Jurkat, Clone E6-1 (cell line): ENCODE data around the gene CFAP77.

Experiments
- DNase-seq: peaks from one replicate; pipeline ENCODE4 v3.0.0-alpha.2; 2011; ENCODE audit warnings: low read depth, low spot score
- H3K4me3 ChIP-seq: 2 replicates; pipeline ENCODE4 v1.5.1; 2011; ENCODE audit warnings: mild to moderate bottlenecking, low read length, control low read depth, moderate library complexity

CFAP77 gene

GRCh38 chr9:132481053-132481849, 71.2 kb downstream of the CFAP77 start:
- no peak for DNase-seq
- H3K4me3 ChIP-seq = no peak overlapping the region

GRCh38 chr9:132482196-132482813, 72.3 kb downstream of the CFAP77 start:
- no peak overlapping the region for H3K4me3 ChIP-seq
- DNase-seq = no peak

GRCh38 chr9:132485393-132485792, 75.4 kb downstream of the CFAP77 start:
- H3K4me3 ChIP-seq = no peak overlapping the region
- DNase-seq = no peak

- DNase-seq = no peak
- no peak overlapping the region for H3K4me3 ChIP-seq
These were observed 76.8 kb downstream of the CFAP77 start for GRCh38 chr9:132486706-132487350.

- peak; percentile 94 for DNase-seq
- no peak overlapping the region for H3K4me3 ChIP-seq
These were observed 77.4 kb downstream of the CFAP77 start for GRCh38 chr9:132487351-132487791.

- H3K4me3 ChIP-seq = no peak overlapping the region
- peak; percentile 3 for DNase-seq
These were observed 78.0 kb downstream of the CFAP77 start for GRCh38 chr9:132487980-132488535.

- no peak overlapping the region for H3K4me3 ChIP-seq
- no peak for DNase-seq
These were observed 78.6 kb downstream of the CFAP77 start for GRCh38 chr9:132488626-132489025.

- H3K4me3 ChIP-seq = no peak overlapping the region
- DNase-seq = no peak
These were observed 79.5 kb downstream of the CFAP77 start for GRCh38 chr9:132489536-132489935.

- DNase-seq = no peak
- no peak overlapping the region for H3K4me3 ChIP-seq
These were observed 84.8 kb downstream of the CFAP77 start for GRCh38 chr9:132494857-132495256.

GRCh38 chr9:132497731-132498130, 87.7 kb downstream of the CFAP77 start:
- no peak for DNase-seq
- H3K4me3 ChIP-seq = no peak overlapping the region

- no peak overlapping the region for H3K4me3 ChIP-seq
- no peak for DNase-seq
These were observed 88.7 kb downstream of the CFAP77 start for GRCh38 chr9:132498531-132499210.

- no peak for DNase-seq
- no peak overlapping the region for H3K4me3 ChIP-seq
These were observed 89.2 kb downstream of the CFAP77 start for GRCh38 chr9:132499251-132499650.

- DNase-seq = no peak
These were observed 90.2 kb downstream of the CFAP77 start for GRCh38 chr9:132500193-132500592.

GRCh38 chr9:132502480-132502879, 92.5 kb downstream of the CFAP77 start:
- peak; percentile 3 for DNase-seq
- H3K4me3 ChIP-seq = no peak overlapping the region

More at GRCh38 chr9:132500193-132500592, 90.2 kb downstream of the CFAP77 start:
- H3K4me3 ChIP-seq = no peak overlapping the region

GRCh38 chr9:132503116-132503515, 93.1 kb downstream of the CFAP77 start:
- H3K4me3 ChIP-seq = no peak overlapping the region
- no peak for DNase-seq

- no peak overlapping the region for H3K4me3 ChIP-seq
- no peak for DNase-seq
These were observed 94.5 kb downstream of the CFAP77 start for GRCh38 chr9:132504488-132504887.

GRCh38 chr9:132505991-132506655, 96.1 kb downstream of the CFAP77 start:
- no peak overlapping the region for H3K4me3 ChIP-seq
- DNase-seq = no peak

- no peak overlapping the region for H3K4me3 ChIP-seq
- DNase-seq = no peak
These were observed 97.1 kb downstream of the CFAP77 start for GRCh38 chr9:132506977-132507669.
